DND-41 (cell line): ENCODE results near the gene HSD17B14.

Source experiments
- ATAC-seq: fragments of 200-7000 bp; cut with Tn5 transposase; 3 replicates; pipeline ENCODE4 v1.9.1; 2021; ENCODE audit warnings: low read depth; ENCODE audit not compliant: insufficient read depth
- DNase-seq: peaks from one replicate; pipeline ENCODE4 v3.0.0-alpha.2; 2020
- H2AFZ ChIP-seq: 2 replicates; pipeline ENCODE4 v1.6.0; 2012; ENCODE audit warnings: low read depth, low read length
- H3K27ac ChIP-seq: 2 replicates; pipeline ENCODE4 v1.5.1; 2012; ENCODE audit warnings: low read length, inconsistent platforms
- H3K27me3 ChIP-seq: fragments of 200-600 bp; sonication (generic); 2 replicates; pipeline ENCODE4 v1.6.0; 2012; ENCODE audit warnings: low read length, mild to moderate bottlenecking, inconsistent platforms; ENCODE audit not compliant: insufficient read depth, poor library complexity
- H3K36me3 ChIP-seq: 2 replicates; pipeline ENCODE4 v1.5.1; 2012; ENCODE audit warnings: low read length, inconsistent platforms; ENCODE audit not compliant: insufficient read depth
- H3K4me1 ChIP-seq: 2 replicates; pipeline ENCODE4 v1.5.1; 2012; ENCODE audit warnings: mild to moderate bottlenecking, low read length; ENCODE audit not compliant: insufficient read depth
- H3K4me2 ChIP-seq: 2 replicates; pipeline ENCODE4 v1.6.0; 2012; ENCODE audit warnings: mild to moderate bottlenecking, moderate library complexity, low read length, inconsistent platforms; ENCODE audit not compliant: insufficient read depth
- H3K4me3 ChIP-seq, 2 experiments: fragments of 200-600 bp in 1 of 2; shearing (Covaris generic) in 1 of 2; 2 replicates each; pipeline ENCODE4 v1.5.1; 2012 to 2016; ENCODE audit warnings: inconsistent platforms in 2 of 2, low read length in 2 of 2, mild to moderate bottlenecking in 2 of 2, low read depth in 1 of 2, moderate library complexity in 1 of 2
- H3K79me2 ChIP-seq: 2 replicates; pipeline ENCODE4 v1.6.0; 2012; ENCODE audit warnings: low read length, inconsistent platforms; ENCODE audit not compliant: insufficient read depth
- H3K9ac ChIP-seq: 2 replicates; pipeline ENCODE4 v1.6.0; 2012; ENCODE audit warnings: low read depth, mild to moderate bottlenecking, inconsistent platforms, low read length, moderate library complexity
- H3K9me3 ChIP-seq: 2 replicates; pipeline ENCODE4 v1.5.1; 2012; ENCODE audit warnings: low read length, moderate library complexity, mild to moderate bottlenecking, inconsistent platforms; ENCODE audit not compliant: insufficient read depth, severe bottlenecking
- H4K20me1 ChIP-seq: 2 replicates; pipeline ENCODE4 v1.6.0; 2012; ENCODE audit warnings: low read length; ENCODE audit not compliant: insufficient read depth
- EZH2 ChIP-seq: IDR thresholded peaks from 3 replicates; pipeline ENCODE4 v1.6.1; 2012; ENCODE audit warnings: borderline replicate concordance, low read depth, mild to moderate bottlenecking, moderate library complexity, low read length, inconsistent platforms; ENCODE audit not compliant: severe bottlenecking
- TF ChIP-seq, protein P1 (sequence below): IDR thresholded peaks from 2 replicates; pipeline ENCODE4 v1.5.1; 2012; ENCODE audit warnings: borderline replicate concordance, low read length, moderate library complexity, mild to moderate bottlenecking; ENCODE audit not compliant: poor library complexity, severe bottlenecking; ENCODE audit errors: extremely low read depth

The HSD17B14 gene

DNA sequence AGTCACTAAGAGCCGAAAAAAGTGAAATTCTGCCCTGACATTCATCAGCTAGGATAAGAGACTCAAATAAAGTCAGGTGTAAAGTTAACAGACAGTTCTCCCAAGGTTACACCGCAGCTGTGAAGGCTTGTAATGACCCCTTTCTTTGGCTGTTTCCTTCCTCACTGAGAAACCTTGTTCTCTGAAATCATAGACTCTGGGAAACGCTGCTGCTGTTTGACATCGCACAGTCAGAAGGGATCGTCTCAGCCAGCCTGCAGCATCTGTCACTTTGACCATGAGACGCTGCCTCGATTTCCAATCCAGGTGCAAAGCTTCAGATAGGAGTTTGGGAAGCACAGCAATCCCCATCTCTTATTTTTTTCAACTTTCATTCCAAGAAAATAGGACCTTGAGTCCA, 26.1 kb downstream of the HSD17B14 start:
- Histone ChIP-seq H3K4me3 (peak overlapping the region; percentile 56 to 67; a peak in 3 of 4 replicates), H3K27me3 (no peaks in the 10 kb centered on the region), H3K27ac (peak overlapping the region; percentile 68), H3K9me3 (no peaks in the 10 kb centered on the region), H3K4me2 (peak overlapping the region; percentile 62), H4K20me1 (peaks cover 15% of the 10 kb centered on the region), H3K79me2 (peaks cover 38% of the 10 kb centered on the region), H3K9ac (peak overlapping the region; percentile 69), H2AFZ (peak overlapping the region; percentile 87), H3K36me3 (peaks cover 12% of the 10 kb centered on the region), H3K4me1 (peaks cover 24% of the 10 kb centered on the region)
- no peak; the same call in 2 of the 3 replicates for ATAC-seq
- DNase-seq: peak; percentile 26
- TF ChIP-seq EZH2: no peak
- TF ChIP-seq, protein P1, sequence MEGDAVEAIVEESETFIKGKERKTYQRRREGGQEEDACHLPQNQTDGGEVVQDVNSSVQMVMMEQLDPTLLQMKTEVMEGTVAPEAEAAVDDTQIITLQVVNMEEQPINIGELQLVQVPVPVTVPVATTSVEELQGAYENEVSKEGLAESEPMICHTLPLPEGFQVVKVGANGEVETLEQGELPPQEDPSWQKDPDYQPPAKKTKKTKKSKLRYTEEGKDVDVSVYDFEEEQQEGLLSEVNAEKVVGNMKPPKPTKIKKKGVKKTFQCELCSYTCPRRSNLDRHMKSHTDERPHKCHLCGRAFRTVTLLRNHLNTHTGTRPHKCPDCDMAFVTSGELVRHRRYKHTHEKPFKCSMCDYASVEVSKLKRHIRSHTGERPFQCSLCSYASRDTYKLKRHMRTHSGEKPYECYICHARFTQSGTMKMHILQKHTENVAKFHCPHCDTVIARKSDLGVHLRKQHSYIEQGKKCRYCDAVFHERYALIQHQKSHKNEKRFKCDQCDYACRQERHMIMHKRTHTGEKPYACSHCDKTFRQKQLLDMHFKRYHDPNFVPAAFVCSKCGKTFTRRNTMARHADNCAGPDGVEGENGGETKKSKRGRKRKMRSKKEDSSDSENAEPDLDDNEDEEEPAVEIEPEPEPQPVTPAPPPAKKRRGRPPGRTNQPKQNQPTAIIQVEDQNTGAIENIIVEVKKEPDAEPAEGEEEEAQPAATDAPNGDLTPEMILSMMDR: no peak

DNA sequence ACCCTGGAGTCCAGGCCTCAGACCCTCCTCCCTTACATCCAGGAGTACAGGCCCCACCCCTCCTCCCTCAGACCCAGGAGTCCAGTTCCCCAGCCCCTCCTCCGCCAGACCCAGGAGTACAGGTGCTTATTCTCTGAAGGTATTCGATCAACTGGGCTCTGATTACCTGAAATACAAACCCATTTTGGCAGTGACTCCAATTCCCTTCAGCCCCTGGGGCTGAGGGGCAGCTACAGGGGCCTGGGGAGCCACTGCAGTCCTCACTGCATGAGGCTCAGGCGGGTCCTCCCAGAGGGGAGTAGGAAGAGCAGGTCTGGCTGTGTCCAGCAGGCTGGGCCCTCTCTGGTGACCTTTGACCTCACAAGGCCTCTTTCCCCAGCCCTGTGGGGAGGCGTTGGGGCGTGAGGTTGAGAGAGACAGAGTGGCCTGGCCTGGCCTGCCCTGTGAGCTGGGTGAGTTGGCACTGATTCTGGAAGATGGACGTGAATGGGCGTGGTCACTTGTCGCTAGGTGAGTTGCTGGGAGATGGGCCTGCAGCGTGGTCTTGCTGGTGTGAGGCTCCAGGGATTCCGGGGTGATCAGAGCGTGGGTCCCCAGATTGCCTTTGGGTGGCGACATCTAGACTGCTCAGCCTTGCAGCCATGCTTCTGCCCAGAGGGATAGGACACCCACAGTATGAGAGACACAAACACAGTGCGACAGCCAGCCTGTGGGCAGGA, 28.5 kb downstream of the HSD17B14 start:
- no peak for DNase-seq
- Histone ChIP-seq H3K4me2 (no peak overlapping the region; the same call in 1 of the 2 replicates), H3K4me1 (peaks cover 24% of the 10 kb centered on the region), H2AFZ (no peak overlapping the region), H3K27me3 (no peaks in the 10 kb centered on the region), H3K79me2 (peaks cover 38% of the 10 kb centered on the region), H3K36me3 (peaks cover 16% of the 10 kb centered on the region), H3K9me3 (no peaks in the 10 kb centered on the region), H3K4me3 (no peak overlapping the region), H3K9ac (no peak overlapping the region), H4K20me1 (peaks cover 15% of the 10 kb centered on the region), H3K27ac (no peak overlapping the region)
- TF ChIP-seq, protein P1: peak; percentile 33
- TF ChIP-seq EZH2: no peak
- no peak for ATAC-seq

DNA sequence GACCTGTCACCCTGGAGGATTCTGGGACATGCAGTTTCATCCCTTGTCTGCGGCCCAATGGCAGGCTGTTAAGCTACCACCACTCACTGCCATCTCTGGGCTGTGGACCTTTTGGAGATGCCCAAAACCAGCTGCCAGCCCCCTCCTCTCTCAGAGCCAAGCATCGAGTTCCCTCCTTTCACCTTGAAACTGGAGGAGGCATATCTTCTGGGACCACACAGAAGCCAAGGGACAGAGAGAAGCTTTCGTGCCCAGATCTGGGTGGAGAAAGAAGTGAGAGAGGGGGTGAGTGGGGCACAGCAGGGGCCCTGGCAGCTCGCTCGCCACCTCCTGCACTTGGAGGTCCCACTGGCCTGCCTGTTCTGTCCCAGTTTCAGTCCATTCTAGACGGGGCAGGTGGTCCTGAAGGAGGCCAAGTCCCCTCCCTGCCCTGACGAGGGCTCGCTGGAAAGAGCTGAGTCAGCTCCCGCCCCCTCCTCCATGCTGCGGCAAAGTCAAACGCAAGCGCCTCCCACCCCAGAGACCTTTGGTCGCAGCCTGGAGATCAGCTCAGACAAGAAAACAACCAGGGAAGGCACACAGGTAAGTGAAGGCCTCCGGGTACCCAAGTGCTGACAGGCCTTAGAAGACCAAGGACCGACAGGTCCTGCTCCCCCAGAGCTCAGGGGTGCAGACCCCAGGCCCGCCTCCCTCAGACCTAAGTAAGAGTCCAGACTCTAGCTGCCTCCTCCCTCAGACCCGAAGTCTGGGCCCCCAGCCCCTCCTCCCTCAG, 29.3 kb downstream of the HSD17B14 start:
- Histone ChIP-seq H2AFZ (no peak overlapping the region), H3K9ac (no peak overlapping the region), H3K27ac (no peak overlapping the region), H4K20me1 (peaks cover 15% of the 10 kb centered on the region), H3K9me3 (no peaks in the 10 kb centered on the region), H3K4me3 (no peak overlapping the region), H3K4me2 (no peak overlapping the region), H3K79me2 (peaks cover 38% of the 10 kb centered on the region), H3K36me3 (peaks cover 16% of the 10 kb centered on the region), H3K27me3 (no peaks in the 10 kb centered on the region), H3K4me1 (peaks cover 24% of the 10 kb centered on the region)
- DNase-seq: peak; percentile 64
- ATAC-seq: peak; percentile 67
- TF ChIP-seq, protein P1: no peak
- no peak for TF ChIP-seq EZH2
